HG03457 (cell line): Measurements from ENCODE around the gene GABRB2.
"Not testable (repeated sequence)": the region's sequence is repeated elsewhere in the genome, so short reads cannot be mapped to it uniquely, and the experiment has no call there.

Source experiments
- ATAC-seq: cut with Tn5 transposase; IDR thresholded peaks from one replicate; pipeline ENCODE4 v1.9.1; 2021; ENCODE audit warnings: moderate number of reproducible peaks; ENCODE audit not compliant: unreplicated experiment

Gene GABRB2

GRCh38 chr5:161258438-161258837, 288.1 kb downstream of the GABRB2 start:
- no peak for ATAC-seq

GRCh38 chr5:161256957-161257356, 289.6 kb downstream of the GABRB2 start:
- no peak for ATAC-seq

DNA sequence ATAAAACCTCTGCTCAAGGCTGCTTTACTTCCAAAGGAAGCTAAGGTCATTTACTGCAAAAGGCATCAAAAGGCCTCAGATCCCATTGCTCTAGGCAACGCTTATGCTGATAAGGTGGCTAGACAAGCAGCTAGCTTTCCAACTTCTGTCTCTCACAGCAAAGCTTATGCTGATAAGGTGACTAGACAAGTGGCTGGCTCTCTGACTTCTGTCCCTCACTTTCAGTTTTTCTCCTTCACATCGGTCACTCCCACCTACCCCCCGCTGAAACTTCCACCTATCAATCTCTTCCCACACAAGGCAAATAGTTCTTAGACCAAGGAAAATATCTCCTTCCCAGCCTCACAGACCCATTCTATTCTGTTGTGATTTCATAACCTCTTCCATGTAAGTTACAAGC, 293.6 kb downstream of the GABRB2 start:
- ATAC-seq: not testable (repeated sequence)

DNA sequence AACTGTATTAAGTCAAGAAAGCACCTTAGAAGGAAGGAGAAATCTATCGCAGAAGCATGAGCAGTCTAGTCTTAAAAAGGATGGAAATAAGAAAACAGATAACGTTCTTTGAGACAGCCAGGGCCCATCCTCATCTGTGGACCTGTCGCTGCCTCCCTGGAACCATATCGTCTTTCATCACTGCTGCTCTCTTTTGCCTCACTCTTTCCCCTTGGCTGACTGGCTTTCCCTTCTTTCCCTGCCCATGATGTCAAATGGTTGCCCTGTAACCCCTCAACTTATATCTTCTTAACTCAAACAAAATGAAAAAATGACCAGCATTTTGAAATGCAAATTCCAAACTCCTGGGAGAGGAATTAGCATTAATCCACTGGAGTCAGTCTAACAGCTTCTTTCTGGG, 299.8 kb downstream of the GABRB2 start:
- no peak for ATAC-seq

DNA sequence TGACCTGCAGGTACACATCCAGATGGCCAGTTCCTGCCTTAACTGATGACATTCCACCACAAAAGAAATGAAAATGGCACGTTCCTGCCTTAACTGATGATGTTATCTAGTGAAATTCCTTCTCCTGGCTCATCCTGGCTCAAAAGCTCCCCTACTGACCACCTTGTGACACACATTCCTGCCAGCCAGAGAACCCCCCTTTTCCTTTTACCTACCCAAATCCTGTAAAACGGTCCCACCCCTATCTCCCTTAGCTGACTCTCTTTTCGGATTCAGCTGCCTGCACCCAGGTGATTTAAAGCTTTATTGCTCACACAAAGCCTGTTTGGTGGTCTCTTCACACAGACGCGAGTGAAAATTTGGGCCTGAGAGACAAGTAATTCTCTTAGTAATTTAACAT, 300.7 kb downstream of the GABRB2 start:
- not testable (repeated sequence) for ATAC-seq
